Measurements from ENCODE around the gene CDH13. TPM values are rescaled to one million over a fixed set of nuclear protein-coding genes. Genes with fewer than 3 reads are reported as not detected.

CDH13 gene
- total RNA-seq, 2 donors from 2014 or later: 2.4 to 6.3 TPM

GRCh38 chr16:83762141-83762991 is 1135.6 kb downstream of the CDH13 start:
- H3K27ac ChIP-seq: no peak overlapping the region
- H3K4me3 ChIP-seq: no peak overlapping the region
- no peak for DNase-seq
- H3K27me3 ChIP-seq: no peaks in the 10 kb centered on the region
- H3K36me3 ChIP-seq: no peaks in the 10 kb centered on the region
- H3K9me3 ChIP-seq: no peaks in the 10 kb centered on the region
- intact Hi-C loops (cut with DNase I): no loop called here
- H3K4me1 ChIP-seq: no peaks in the 10 kb centered on the region
- no peak for TF ChIP-seq CTCF (IDR thresholded peaks at IDR 0.05)
- H3K9ac ChIP-seq (ENCODE audit: low read depth in 2 of 2, low read length in 2 of 2): no peak overlapping the region

GRCh38 chr16:83762992-83763358 is 1136.2 kb downstream of the CDH13 start:
- intact Hi-C loops (cut with DNase I): no loop called here
- Histone ChIP-seq H3K36me3 (no peaks in the 10 kb centered on the region), H3K4me1 (no peaks in the 10 kb centered on the region), H3K4me3 (no peak overlapping the region), H3K9ac (ENCODE audit: low read depth in 2 of 2, low read length in 2 of 2) (no peak overlapping the region), H3K27me3 (no peaks in the 10 kb centered on the region), H3K9me3 (no peaks in the 10 kb centered on the region), H3K27ac (no peak overlapping the region)
- DNase-seq: no peak
- TF ChIP-seq CTCF (IDR thresholded peaks at IDR 0.05): no peak

GRCh38 chr16:83768986-83769385 is 1142.2 kb downstream of the CDH13 start:
- Histone ChIP-seq H3K9me3 (no peaks in the 10 kb centered on the region), H3K36me3 (no peaks in the 10 kb centered on the region), H3K27ac (no peak overlapping the region), H3K4me3 (no peak overlapping the region), H3K27me3 (no peaks in the 10 kb centered on the region), H3K4me1 (no peaks in the 10 kb centered on the region), H3K9ac (ENCODE audit: low read depth in 2 of 2, low read length in 2 of 2) (no peak overlapping the region)
- no peak for TF ChIP-seq CTCF (IDR thresholded peaks at IDR 0.05)
- DNase-seq: no peak
- intact Hi-C loops (cut with DNase I): no loop called here

GRCh38 chr16:83769397-83770008 is 1142.7 kb downstream of the CDH13 start:
- H3K9ac ChIP-seq (ENCODE audit: low read depth in 2 of 2, low read length in 2 of 2): no peak overlapping the region
- no peak for TF ChIP-seq CTCF (IDR thresholded peaks at IDR 0.05)
- H3K27ac ChIP-seq: no peak overlapping the region
- H3K9me3 ChIP-seq: no peaks in the 10 kb centered on the region
- no peak for DNase-seq
- no peaks in the 10 kb centered on the region for H3K4me1 ChIP-seq
- no peaks in the 10 kb centered on the region for H3K27me3 ChIP-seq
- H3K4me3 ChIP-seq: no peak overlapping the region
- no peaks in the 10 kb centered on the region for H3K36me3 ChIP-seq
- intact Hi-C loops (cut with DNase I): no loop called here

GRCh38 chr16:83771306-83771942 is 1144.7 kb downstream of the CDH13 start:
- H3K36me3 ChIP-seq: no peaks in the 10 kb centered on the region
- no peak for DNase-seq

More at GRCh38 chr16:83771306-83771942, 1144.7 kb downstream of the CDH13 start:
- intact Hi-C loops (cut with DNase I): no loop called here
- no peak for TF ChIP-seq CTCF (IDR thresholded peaks at IDR 0.05)
- H3K27me3 ChIP-seq: no peaks in the 10 kb centered on the region
- H3K27ac ChIP-seq: no peak overlapping the region
- no peaks in the 10 kb centered on the region for H3K4me1 ChIP-seq
- H3K4me3 ChIP-seq: no peak overlapping the region
- H3K9ac ChIP-seq (ENCODE audit: low read depth in 2 of 2, low read length in 2 of 2): no peak overlapping the region
- H3K9me3 ChIP-seq: no peaks in the 10 kb centered on the region
